ENCODE results near the gene RHBDF1. TPM values are rescaled to one million over a fixed set of nuclear protein-coding genes. Genes with fewer than 3 reads are reported as not detected.

RHBDF1 gene
- total and polyA plus RNA-seq, 2 of the 13 experiments (the other 11 are each of a cell fraction or from before 2014, with no cell fraction given): 5.4 to 26.9 TPM

- CTCF ChIA-PET (ENCODE audit: low intra/inter-chr PET ratio, low total read pairs): interaction anchor here (0.8 kb wide), 1 partner anchor 9 kb away, joined by 4 read pairs; no protein-coding TSS in a partner anchor
- 0 out of 2 replicates have a peak, but pooled peaks cover 4% of the 10 kb centered on the region for H4K20me1 ChIP-seq (ENCODE audit: insufficient read depth, low read length)
- FAIRE-seq: no peak
- no peak overlapping the region for H3K9ac ChIP-seq (ENCODE audit: insufficient read depth, low read depth, low read length)
- H3K27me3 ChIP-seq (ENCODE audit: control insufficient read depth in 1 of 2, insufficient read depth in 2 of 2, low read length in 2 of 2): no peaks in the 10 kb centered on the region
- no peak overlapping the region for H3K4me2 ChIP-seq (ENCODE audit: low read depth, low read length)
- intact Hi-C loops (cut with micrococcal nuclease; ENCODE audit: unreplicated experiment) (loop anchor here (5.0 kb wide), 1 partner anchor 246 kb away; no protein-coding TSS in a partner anchor), in situ Hi-C loops (cut with HindIII; ENCODE audit: extremely low pct_ligation_motif_present, low pct_unique_long_range_greater_than_20kb) (no loop called here)
- ATAC-seq: no peak
- POLR2A ChIA-PET: no interaction called here
- DNase-seq (ENCODE audit: low spot score): no peak
- BruUV-seq (replicated peaks): no TSS peak
- H3K4me1 ChIP-seq (ENCODE audit: insufficient read depth, low read length): peaks cover 11% of the 10 kb centered on the region
- no peak overlapping the region for H3K4me3 ChIP-seq (replicated peaks in 1 of 3; ENCODE audit: insufficient read depth in 1 of 3, low read depth in 2 of 3, low read length in 3 of 3)
- H3K79me2 ChIP-seq (ENCODE audit: insufficient read depth, low read length): no peaks in the 10 kb centered on the region
- no peak overlapping the region for H2AFZ ChIP-seq (ENCODE audit: low read length)
- no peaks in the 10 kb centered on the region for H3K9me3 ChIP-seq (ENCODE audit: low read length)
- TF ChIP-seq ZNF431 (CRISPR knock-in tag; IDR thresholded peaks at IDR 0.05; ENCODE audit: borderline replicate concordance, low read depth): no peak
- no peak for TF ChIP-seq HOXD1 (CRISPR knock-in tag; IDR thresholded peaks at IDR 0.05)
- TF ChIP-seq, protein P1, sequence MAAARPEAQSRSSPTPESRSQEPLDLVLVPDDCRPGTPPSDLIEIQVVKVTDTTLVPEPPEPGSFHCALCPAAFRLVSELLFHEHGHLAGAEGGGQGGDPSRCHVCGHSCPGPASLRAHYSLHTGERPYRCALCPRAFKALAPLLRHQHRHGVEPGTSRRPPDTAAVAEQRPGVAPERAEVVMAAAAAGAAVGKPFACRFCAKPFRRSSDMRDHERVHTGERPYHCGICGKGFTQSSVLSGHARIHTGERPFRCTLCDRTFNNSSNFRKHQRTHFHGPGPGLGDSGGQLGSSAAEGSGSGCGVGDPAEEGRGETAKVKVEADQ (CRISPR knock-in tag; IDR thresholded peaks at IDR 0.05; ENCODE audit: borderline replicate concordance): no peak
- TF ChIP-seq, protein P2, sequence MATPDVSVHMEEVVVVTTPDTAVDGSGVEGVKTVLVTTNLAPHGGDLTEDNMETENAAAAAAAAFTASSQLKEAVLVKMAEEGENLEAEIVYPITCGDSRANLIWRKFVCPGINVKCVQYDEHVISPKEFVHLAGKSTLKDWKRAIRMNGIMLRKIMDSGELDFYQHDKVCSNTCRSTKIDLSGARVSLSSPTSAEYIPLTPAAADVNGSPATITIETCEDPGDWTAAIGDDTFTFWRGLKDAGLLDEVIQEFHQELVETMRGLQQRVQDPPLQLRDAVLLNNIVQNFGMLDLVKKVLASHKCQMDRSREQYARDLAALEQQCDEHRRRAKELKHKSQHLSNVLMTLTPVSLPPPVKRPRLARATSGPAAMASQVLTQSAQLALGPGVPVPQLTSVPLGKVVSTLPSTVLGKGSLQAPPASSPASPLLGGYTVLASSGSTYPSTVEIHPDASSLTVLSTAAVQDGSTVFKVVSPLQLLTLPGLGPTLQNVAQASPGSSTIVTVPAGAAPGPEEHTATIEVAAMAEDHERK (CRISPR knock-in tag; IDR thresholded peaks at IDR 0.05; ENCODE audit: low read depth): no peak
- TF ChIP-seq, protein P3, sequence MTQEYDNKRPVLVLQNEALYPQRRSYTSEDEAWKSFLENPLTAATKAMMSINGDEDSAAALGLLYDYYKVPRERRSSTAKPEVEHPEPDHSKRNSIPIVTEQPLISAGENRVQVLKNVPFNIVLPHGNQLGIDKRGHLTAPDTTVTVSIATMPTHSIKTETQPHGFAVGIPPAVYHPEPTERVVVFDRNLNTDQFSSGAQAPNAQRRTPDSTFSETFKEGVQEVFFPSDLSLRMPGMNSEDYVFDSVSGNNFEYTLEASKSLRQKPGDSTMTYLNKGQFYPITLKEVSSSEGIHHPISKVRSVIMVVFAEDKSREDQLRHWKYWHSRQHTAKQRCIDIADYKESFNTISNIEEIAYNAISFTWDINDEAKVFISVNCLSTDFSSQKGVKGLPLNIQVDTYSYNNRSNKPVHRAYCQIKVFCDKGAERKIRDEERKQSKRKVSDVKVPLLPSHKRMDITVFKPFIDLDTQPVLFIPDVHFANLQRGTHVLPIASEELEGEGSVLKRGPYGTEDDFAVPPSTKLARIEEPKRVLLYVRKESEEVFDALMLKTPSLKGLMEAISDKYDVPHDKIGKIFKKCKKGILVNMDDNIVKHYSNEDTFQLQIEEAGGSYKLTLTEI (CRISPR knock-in tag; conservative IDR thresholded peaks at IDR 0.05): no peak
- TF ChIP-seq ZBTB21 (CRISPR knock-in tag; IDR thresholded peaks at IDR 0.05): no peak
- no peak for TF ChIP-seq ZNF562 (CRISPR knock-in tag; IDR thresholded peaks at IDR 0.05; ENCODE audit: borderline replicate concordance)
- TF ChIP-seq KMT2A (CRISPR knock-in tag; IDR thresholded peaks at IDR 0.05): no peak
- no peak for TF ChIP-seq ISL2 (CRISPR knock-in tag; IDR thresholded peaks at IDR 0.05)
- no peak for TF ChIP-seq SOX5 (CRISPR knock-in tag; IDR thresholded peaks at IDR 0.05; ENCODE audit: borderline replicate concordance)
- TF ChIP-seq ZNF766 (CRISPR knock-in tag; IDR thresholded peaks at IDR 0.05; ENCODE audit: borderline replicate concordance): no peak
- TF ChIP-seq, protein P4, sequence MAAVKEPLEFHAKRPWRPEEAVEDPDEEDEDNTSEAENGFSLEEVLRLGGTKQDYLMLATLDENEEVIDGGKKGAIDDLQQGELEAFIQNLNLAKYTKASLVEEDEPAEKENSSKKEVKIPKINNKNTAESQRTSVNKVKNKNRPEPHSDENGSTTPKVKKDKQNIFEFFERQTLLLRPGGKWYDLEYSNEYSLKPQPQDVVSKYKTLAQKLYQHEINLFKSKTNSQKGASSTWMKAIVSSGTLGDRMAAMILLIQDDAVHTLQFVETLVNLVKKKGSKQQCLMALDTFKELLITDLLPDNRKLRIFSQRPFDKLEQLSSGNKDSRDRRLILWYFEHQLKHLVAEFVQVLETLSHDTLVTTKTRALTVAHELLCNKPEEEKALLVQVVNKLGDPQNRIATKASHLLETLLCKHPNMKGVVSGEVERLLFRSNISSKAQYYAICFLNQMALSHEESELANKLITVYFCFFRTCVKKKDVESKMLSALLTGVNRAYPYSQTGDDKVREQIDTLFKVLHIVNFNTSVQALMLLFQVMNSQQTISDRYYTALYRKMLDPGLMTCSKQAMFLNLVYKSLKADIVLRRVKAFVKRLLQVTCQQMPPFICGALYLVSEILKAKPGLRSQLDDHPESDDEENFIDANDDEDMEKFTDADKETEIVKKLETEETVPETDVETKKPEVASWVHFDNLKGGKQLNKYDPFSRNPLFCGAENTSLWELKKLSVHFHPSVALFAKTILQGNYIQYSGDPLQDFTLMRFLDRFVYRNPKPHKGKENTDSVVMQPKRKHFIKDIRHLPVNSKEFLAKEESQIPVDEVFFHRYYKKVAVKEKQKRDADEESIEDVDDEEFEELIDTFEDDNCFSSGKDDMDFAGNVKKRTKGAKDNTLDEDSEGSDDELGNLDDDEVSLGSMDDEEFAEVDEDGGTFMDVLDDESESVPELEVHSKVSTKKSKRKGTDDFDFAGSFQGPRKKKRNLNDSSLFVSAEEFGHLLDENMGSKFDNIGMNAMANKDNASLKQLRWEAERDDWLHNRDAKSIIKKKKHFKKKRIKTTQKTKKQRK (IDR thresholded peaks at IDR 0.05; ENCODE audit: low read length): no peak
- no peak for TF ChIP-seq ATRX (CRISPR knock-in tag; IDR thresholded peaks at IDR 0.05; ENCODE audit: borderline replicate concordance)
- TF ChIP-seq RXRB (CRISPR knock-in tag; IDR thresholded peaks at IDR 0.05; ENCODE audit: borderline replicate concordance): no peak
- no peak for TF ChIP-seq NFIB (CRISPR knock-in tag; IDR thresholded peaks at IDR 0.05; ENCODE audit: borderline replicate concordance)
- TF ChIP-seq YY1 (IDR thresholded peaks at IDR 0.05; ENCODE audit: insufficient read depth, insufficient replicate concordance, low read depth, low read length): no peak
- no peak for TF ChIP-seq FOXA1 (IDR thresholded peaks at IDR 0.05)
- TF ChIP-seq FOXA1 (CRISPR knock-in tag; IDR thresholded peaks at IDR 0.05): no peak
- 91% methylated on average over 7 of the region's 7 CpGs for WGBS (ENCODE audit: low lambda C conversion rate)
- H3K36me3 ChIP-seq (replicated peaks in 1 of 2; ENCODE audit: control insufficient read depth in 1 of 2, insufficient read depth in 2 of 2, low read length in 2 of 2): peaks cover 4 to 32% of the 10 kb centered on the region in 2 experiments
- no peak overlapping the region for H3K27ac ChIP-seq (ENCODE audit: extremely low read length, insufficient read depth, low read length)
Observed at GRCh38 chr16:116015-116414, 43.6 kb upstream of the RHBDF1 start.

Data from HepG2 (cell line).